DMS153 treated with DMSO at 0.1 percent for 48 hours (cell line): Measurements from ENCODE around the gene BMPR1A.
"Not testable (repeated sequence)": the region's sequence is repeated elsewhere in the genome, so short reads cannot be mapped to it uniquely, and the experiment has no call there.

Experiments used
- DNase-seq: peaks from one replicate; lab custom pipeline; 2025; ENCODE audit not compliant: unreplicated experiment; lab: John Stamatoyannopoulos, UW

BMPR1A gene

GRCh38 chr10:86729677-86730076, 26.7 kb upstream of the BMPR1A start:
- DNase-seq = no peak

- peak; percentile 7 for DNase-seq
These were observed 26.2 kb upstream of the BMPR1A start for GRCh38 chr10:86730227-86730626.

DNA sequence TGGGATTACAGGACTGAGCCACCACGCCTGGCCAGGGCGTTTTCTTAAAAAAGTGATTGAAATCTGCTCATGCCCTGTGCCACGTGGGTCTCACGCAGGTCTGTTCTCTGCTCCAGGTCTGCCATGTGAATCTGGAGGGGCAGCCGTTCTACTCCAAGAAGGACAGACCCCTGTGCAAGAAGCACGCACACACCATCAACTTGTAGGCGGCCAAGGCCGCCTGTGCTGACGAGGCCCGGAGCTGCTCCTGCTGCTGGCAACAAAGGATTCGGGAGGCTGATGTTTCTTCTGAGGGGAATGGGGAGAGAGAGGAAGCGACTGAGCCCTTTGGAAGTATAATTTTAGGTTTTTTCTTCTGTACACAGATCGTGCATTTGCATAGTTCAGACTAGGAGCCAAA, 23.6 kb upstream of the BMPR1A start:
- no peak for DNase-seq

DNA sequence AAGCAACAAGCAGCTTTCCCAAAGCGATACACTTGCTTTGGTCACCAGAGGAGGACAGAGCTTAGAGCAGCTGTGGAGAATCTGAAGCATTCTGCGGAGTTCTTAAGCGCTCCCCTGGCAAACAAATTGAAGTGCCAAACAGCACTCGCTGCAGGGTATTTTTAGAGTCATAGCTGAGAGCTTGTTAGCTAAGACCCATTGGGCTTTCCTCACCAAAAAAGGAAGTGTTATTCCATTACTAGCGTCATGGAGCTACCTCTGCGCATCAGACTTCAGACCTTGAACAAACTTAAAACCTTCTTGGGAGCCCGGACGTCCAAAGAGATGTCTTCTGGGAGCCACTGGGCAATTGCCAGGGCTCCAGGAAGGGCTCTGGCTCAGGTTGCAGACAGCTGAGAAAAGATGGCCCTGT, 23.2 kb upstream of the BMPR1A start:
- no peak for DNase-seq

- DNase-seq = no peak
These were observed 22.0 kb upstream of the BMPR1A start for GRCh38 chr10:86734207-86734988.

DNA sequence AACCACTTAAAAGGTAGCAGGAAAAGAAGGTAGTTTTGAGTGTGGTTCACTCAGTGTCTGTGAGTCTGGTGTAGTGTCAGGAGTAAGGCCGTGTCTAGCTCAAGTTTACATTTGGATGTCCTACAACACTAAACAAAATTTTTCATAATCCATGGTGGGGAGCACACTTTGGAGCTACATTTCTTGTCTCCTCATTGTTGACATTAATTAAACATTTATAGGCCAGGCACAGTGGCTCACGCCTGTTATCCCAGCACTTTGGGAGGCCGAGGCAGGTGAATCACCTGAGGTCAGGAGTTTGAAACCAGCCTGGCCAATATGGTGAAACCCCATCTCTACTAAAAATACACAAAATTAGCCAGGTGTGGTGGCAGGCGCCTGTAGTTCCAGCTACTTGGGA, 21.1 kb upstream of the BMPR1A start:
- DNase-seq = not testable (repeated sequence)

DNA sequence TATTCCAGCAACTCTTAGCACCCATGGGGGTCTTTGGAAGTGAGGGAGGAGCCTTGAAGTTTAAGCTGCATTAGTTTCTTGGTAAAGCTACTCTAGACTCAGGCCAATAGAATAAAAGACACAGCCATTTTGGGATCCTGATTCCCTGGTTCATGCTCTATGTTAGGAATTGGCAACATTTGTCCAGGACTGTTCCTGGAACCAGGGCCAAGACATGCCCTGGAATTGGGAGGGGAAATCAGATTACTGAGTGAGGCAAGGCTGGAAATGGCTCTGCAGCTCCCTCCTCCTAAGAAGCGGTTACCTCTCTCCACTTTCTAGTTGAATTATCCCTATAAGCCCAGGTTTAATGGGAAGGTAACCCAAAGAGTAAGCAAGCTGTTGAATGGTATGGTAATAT, 14.2 kb upstream of the BMPR1A start:
- DNase-seq = no peak

GRCh38 chr10:86744067-86744725, 12.2 kb upstream of the BMPR1A start:
- no peak for DNase-seq

DNA sequence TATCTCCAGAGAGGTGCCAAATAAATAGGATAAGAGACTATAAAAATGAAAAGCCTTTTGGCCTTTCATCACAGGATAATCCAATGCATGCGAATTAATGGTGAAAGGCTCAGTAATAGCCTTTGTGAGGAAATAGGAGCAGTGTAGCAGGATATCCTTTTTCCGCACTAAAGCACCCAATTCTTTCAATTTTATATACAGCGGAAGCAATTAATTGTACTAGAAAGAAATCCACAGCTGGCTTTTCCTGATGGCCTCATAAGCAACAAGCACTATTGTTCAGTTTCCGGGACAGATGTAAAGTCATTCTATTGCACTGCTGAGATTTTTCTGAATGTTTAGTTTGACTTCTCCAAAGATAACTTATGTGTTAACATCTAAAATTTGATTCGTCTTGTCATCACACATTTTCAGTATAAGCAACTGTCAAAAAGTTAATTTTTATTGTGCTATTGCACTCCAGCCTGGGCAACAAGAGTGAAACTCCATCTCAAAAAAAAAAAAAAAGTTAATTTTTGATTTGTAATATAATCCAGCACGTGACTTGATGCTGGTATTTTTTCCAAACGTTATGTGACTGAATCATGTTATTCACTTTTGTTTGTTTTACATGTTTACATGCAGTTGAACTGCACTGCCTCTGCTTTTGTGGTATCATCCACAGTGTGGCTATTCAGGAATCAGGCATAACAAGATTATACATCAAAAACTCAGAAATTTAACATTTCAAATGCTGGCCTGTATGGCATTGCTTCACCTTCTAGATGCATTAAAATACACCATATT, 8.4 kb upstream of the BMPR1A start:
- no peak for DNase-seq

DNA sequence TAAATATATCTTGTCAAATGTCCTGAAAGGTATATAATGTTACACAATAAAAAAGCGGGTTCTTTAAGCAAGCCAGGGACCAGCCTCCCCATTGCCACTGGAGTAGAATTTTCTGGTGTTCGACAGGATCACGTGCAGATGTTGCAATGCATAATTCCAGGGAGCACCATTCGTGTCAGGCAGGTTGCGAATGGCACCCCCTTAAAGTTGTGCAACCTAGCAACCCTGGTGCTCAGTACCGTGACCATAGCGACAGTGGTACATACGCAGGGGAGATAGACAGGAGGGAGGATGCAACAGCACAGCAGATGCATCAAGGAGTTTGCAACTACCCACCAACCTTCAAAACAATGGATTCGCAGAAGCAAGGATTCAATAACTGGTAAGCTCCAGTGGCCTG, 6.6 kb upstream of the BMPR1A start:
- no peak for DNase-seq

GRCh38 chr10:86751477-86751876, 4.9 kb upstream of the BMPR1A start:
- no peak for DNase-seq

GRCh38 chr10:86752311-86752710, 4.1 kb upstream of the BMPR1A start:
- DNase-seq = no peak

DNA sequence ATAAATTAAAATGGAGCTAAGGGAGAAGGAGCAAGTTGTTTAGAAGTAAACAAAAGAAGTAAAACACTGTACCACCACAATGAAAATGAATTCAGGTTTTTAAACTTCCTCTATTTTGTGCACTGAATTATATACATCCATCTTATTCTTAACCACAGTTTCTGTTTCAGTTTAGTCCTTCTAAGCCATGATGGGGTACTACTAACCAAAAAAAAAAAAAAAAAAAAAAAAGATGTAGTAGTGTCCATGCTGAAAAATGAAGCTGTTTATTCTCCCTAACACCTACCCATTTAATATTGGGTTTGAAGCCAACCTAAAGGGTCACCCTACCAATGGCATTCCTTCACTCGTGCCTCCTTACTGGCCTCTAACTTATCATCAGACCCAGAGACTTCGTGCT, 3.4 kb upstream of the BMPR1A start:
- DNase-seq = no peak

GRCh38 chr10:86753638-86754434, 2.6 kb upstream of the BMPR1A start:
- no peak for DNase-seq

GRCh38 chr10:86755454-86755739, 1.0 kb upstream of the BMPR1A start:
- no peak for DNase-seq

GRCh38 chr10:86755740-86756510, 494 bp upstream of the BMPR1A start:
- peak; percentile 78 for DNase-seq

- no peak for DNase-seq
These were observed 924 bp downstream of the BMPR1A start for GRCh38 chr10:86757113-86757972.

DNA sequence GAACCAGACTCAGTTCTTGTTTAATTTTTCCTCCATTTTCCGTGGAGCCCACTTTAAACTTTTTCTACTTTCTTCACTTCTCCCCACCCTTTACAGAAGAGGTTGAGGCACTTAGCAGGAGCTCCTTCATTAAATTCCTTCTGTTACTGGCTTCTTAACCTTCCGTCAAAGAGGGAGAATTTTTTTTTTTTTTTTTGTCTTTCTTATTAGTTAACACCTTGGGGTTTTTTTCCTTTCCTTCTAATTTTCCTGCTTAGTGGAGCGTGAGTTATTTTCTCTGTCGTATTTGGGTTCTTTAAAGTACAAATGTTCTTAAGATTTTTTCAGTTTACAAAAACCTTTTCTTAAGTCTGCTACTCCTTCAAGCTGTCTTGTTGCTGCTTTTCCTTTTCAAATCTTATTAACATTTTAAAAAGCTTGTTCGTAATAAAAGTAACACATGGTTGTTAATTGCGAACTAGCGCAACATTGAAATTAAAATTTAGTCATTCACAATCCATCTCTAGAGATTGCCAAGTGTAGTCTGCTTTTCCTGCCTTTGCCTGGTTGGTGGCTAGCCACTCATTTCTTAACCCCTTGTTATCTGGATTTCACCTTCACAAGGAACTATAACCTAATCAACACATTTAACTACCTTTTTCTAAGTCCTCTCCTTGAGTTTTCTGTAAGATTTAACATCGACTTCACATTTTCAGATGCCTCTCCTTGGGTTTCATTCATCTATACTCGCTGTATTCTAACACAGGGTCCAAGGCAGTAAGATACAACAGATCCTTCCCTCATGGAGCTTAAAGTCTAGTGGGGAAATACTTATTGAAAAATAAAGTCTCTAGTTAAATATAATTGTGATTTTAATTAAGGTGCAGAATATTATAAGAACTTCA, 2.0 kb downstream of the BMPR1A start:
- no peak for DNase-seq
